GM23338 (cell line): Measurements from ENCODE around the gene C3AR1. TPM values are rescaled to one million over a fixed set of nuclear protein-coding genes. Genes with fewer than 3 reads are reported as not detected.
A peak's percentile ranks its signal among the peaks of the same experiment; 100 is the strongest.

Source experiments
- ATAC-seq: fragments of 200-7000 bp; cut with Tn5 transposase; 3 replicates; pipeline ENCODE4 v1.9.1; 2020
- DNase-seq: peaks from one replicate; pipeline ENCODE4 v3.0.0-alpha.2; 2015; ENCODE audit warnings: low spot score
- H2AFZ ChIP-seq: fragments of 200-600 bp; sonication (generic); 2 replicates; pipeline ENCODE4 v1.8.0; 2016; ENCODE audit warnings: antibody characterized with exemption, mild to moderate bottlenecking, moderate library complexity
- H3F3A ChIP-seq: fragments of 200-600 bp; sonication (generic); replicated peaks from 2 replicates; pipeline ENCODE4 v1.8.0; 2017; ENCODE audit warnings: antibody characterized with exemption, mixed run types, low read depth
- H3K27ac ChIP-seq: fragments of 200-600 bp; sonication (generic); 2 replicates; pipeline ENCODE4 v1.6.1; 2016; ENCODE audit warnings: low read depth
- H3K27me3 ChIP-seq: fragments of 200-600 bp; sonication (generic); 2 replicates; pipeline ENCODE4 v1.8.0; 2016; ENCODE audit warnings: mild to moderate bottlenecking, mixed run types, moderate library complexity; ENCODE audit not compliant: insufficient read depth
- H3K36me3 ChIP-seq: fragments of 200-600 bp; sonication (generic); 2 replicates; pipeline ENCODE4 v1.8.0; 2016; ENCODE audit warnings: mild to moderate bottlenecking; ENCODE audit not compliant: insufficient read depth
- H3K4me1 ChIP-seq: fragments of 200-600 bp; sonication (generic); 2 replicates; pipeline ENCODE4 v1.8.0; 2016; ENCODE audit warnings: mild to moderate bottlenecking, moderate library complexity; ENCODE audit not compliant: insufficient read depth
- H3K4me2 ChIP-seq: fragments of 200-600 bp; sonication (generic); 2 replicates; pipeline ENCODE4 v1.7.1; 2017; ENCODE audit warnings: mixed run types
- H3K4me3 ChIP-seq: fragments of 200-600 bp; sonication (generic); 2 replicates; pipeline ENCODE4 v1.6.1; 2016; ENCODE audit warnings: mixed run types
- H3K79me2 ChIP-seq: fragments of 200-600 bp; sonication (generic); replicated peaks from 2 replicates; pipeline ENCODE4 v1.8.0; 2017; ENCODE audit warnings: mild to moderate bottlenecking; ENCODE audit not compliant: insufficient read depth
- H3K9me2 ChIP-seq: fragments of 200-600 bp; sonication (generic); 2 replicates; pipeline ENCODE4 v1.8.0; 2017; ENCODE audit not compliant: insufficient read depth
- H4K20me1 ChIP-seq: fragments of 200-600 bp; sonication (generic); replicated peaks from 2 replicates; pipeline ENCODE4 v1.8.0; 2017; ENCODE audit warnings: mild to moderate bottlenecking; ENCODE audit not compliant: insufficient read depth
- H3K27ac Mint-ChIP-seq: 2 replicates; pipeline ENCODE4 v1.8.0; 2020; ENCODE audit warnings: inconsistent platforms, mild to moderate bottlenecking, moderate library complexity, mixed read lengths
- H3K27me3 Mint-ChIP-seq: 3 replicates; pipeline ENCODE4 v1.8.0; 2022; ENCODE audit warnings: low read depth, mild to moderate bottlenecking, moderate library complexity, mixed read lengths, inconsistent platforms; ENCODE audit not compliant: insufficient read depth, poor library complexity
- H3K36me3 Mint-ChIP-seq: 3 replicates; pipeline ENCODE4 v1.8.0; 2021; ENCODE audit warnings: low read depth, mild to moderate bottlenecking, inconsistent platforms, moderate library complexity, mixed read lengths
- H3K4me1 Mint-ChIP-seq: 3 replicates; pipeline ENCODE4 v1.8.0; 2020; ENCODE audit warnings: mild to moderate bottlenecking, inconsistent platforms, mixed read lengths
- H3K4me3 Mint-ChIP-seq: 3 replicates; pipeline ENCODE4 v1.8.0; 2021; ENCODE audit warnings: moderate library complexity, mild to moderate bottlenecking, inconsistent platforms, mixed read lengths
- H3K9me3 Mint-ChIP-seq: 3 replicates; pipeline ENCODE4 v1.8.0; 2020; ENCODE audit warnings: moderate library complexity, mild to moderate bottlenecking, inconsistent platforms, mixed read lengths
- CREB1 ChIP-seq: fragments of 250-450 bp; sonication (Bioruptor Pico); IDR thresholded peaks from 2 replicates; pipeline ENCODE4 v1.5.0; 2020; ENCODE audit warnings: low read depth, mild to moderate bottlenecking, moderate library complexity
- CTCF ChIP-seq, 2 experiments: fragments of 200-600 bp in 1 of 2; sonication (generic) in 1 of 2; conservative IDR thresholded peaks; 2 replicates each; pipeline versions ENCODE4 v1.5.1 to v1.6.1; 2016 to 2017; ENCODE audit warnings: antibody characterized with exemption in 2 of 2, low read depth in 2 of 2, mild to moderate bottlenecking in 2 of 2, moderate library complexity in 1 of 2
- ETS1 ChIP-seq: IDR thresholded peaks from 2 replicates; pipeline ENCODE4 v1.6.1; 2016; ENCODE audit warnings: antibody characterized with exemption
- EZH2phosphoT487 ChIP-seq: fragments of 200-600 bp; sonication (generic); IDR thresholded peaks from one replicate; pipeline ENCODE4 v1.8.1; 2018; ENCODE audit warnings: antibody characterized with exemption; ENCODE audit not compliant: unreplicated experiment
- NANOG ChIP-seq: IDR thresholded peaks from 2 replicates; pipeline ENCODE4 v1.6.1; 2016; ENCODE audit warnings: antibody characterized with exemption, borderline replicate concordance
- POLR2AphosphoS5 ChIP-seq: IDR thresholded peaks from 2 replicates; pipeline ENCODE4 v1.6.1; 2016; ENCODE audit warnings: antibody characterized with exemption, low read depth
- REST ChIP-seq: IDR thresholded peaks from one replicate; pipeline ENCODE4 v1.6.1; 2018; ENCODE audit warnings: antibody characterized with exemption; ENCODE audit not compliant: unreplicated experiment
- STAT1 ChIP-seq: IDR thresholded peaks from one replicate; pipeline ENCODE4 v1.6.1; 2016; ENCODE audit warnings: antibody characterized with exemption; ENCODE audit not compliant: unreplicated experiment
- ZNF114 ChIP-seq: fragments of 250-450 bp; sonication (Bioruptor Pico); IDR thresholded peaks from 2 replicates; pipeline ENCODE4 v1.5.0; 2020; ENCODE audit warnings: mild to moderate bottlenecking, moderate library complexity
- ZNF331 ChIP-seq: fragments of 250-450 bp; sonication (Bioruptor Pico); IDR thresholded peaks from 2 replicates; pipeline ENCODE4 v1.5.0; 2020; ENCODE audit warnings: low read depth, mild to moderate bottlenecking, moderate library complexity
- ZNF462 ChIP-seq: fragments of 250-450 bp; sonication (Bioruptor Pico); IDR thresholded peaks from 2 replicates; pipeline ENCODE4 v1.5.0; 2020; ENCODE audit warnings: mild to moderate bottlenecking, moderate library complexity
- polyA plus RNA-seq: library from polyadenylated mRNA; unstranded; fragments of >200 nt; fragmentation: Nextera tagmentation; extraction: Ambion mirVana; gene quantifications from 2 replicates; pipeline ENCODE4 v1.2.1, GENCODE V29; 2016
- total RNA-seq: library from RNA; depleted of rRNA; stranded (reverse); fragments of >200 nt; shearing (Covaris generic); gene quantifications from 2 replicates; pipeline ENCODE4 v1.2.3, GENCODE V29; 2014

The C3AR1 gene
- total and polyA plus RNA-seq, 2 experiments from 2014 or later = not detected

- TF ChIP-seq NANOG = no peak
Measured at GRCh38 chr12:8034802-8035201, 31.4 kb downstream of the C3AR1 start (continued).

GRCh38 chr12:8033153-8034044 lies 32.8 kb downstream of the C3AR1 start:
- peak; percentile 81 for DNase-seq
- H3K27ac ChIP-seq = peak overlapping the region; percentile 86
- H3K36me3 Mint-ChIP-seq = no peaks in the 10 kb centered on the region

More at GRCh38 chr12:8033153-8034044, 32.8 kb downstream of the C3AR1 start:
- H3K9me3 Mint-ChIP-seq = no peaks in the 10 kb centered on the region
- Histone ChIP-seq H3F3A (peaks cover 17% of the 10 kb centered on the region; the same call in 1 of the 2 replicates), H3K79me2 (peaks cover 13% of the 10 kb centered on the region), H3K4me1 (peaks cover 57% of the 10 kb centered on the region), H4K20me1 (0 out of 2 replicates have a peak, but pooled peaks cover 4% of the 10 kb centered on the region), H2AFZ (peak overlapping the region; percentile 77), H3K9me2 (no peaks in the 10 kb centered on the region), H3K27me3 (no peaks in the 10 kb centered on the region), H3K36me3 (no peaks in the 10 kb centered on the region), H3K4me3 (peak overlapping the region; percentile 88), H3K4me2 (peak overlapping the region; percentile 99)
- peak; percentile 58 for ATAC-seq
- H3K4me3 Mint-ChIP-seq = peak overlapping the region; percentile 79
- peaks cover 45% of the 10 kb centered on the region for H3K4me1 Mint-ChIP-seq
- no peak overlapping the region for H3K27ac Mint-ChIP-seq
- TF ChIP-seq REST (no peak), ZNF114 (CRISPR knock-in tag) (no peak), CREB1 (no peak), POLR2AphosphoS5 (peak; percentile 79), CTCF (conservative IDR thresholded peaks at IDR 0.05; ENCODE audit: low read depth in 2 of 2) (no peak), EZH2phosphoT487 (no peak), NANOG (0 out of 2 replicates have a peak, but pooled peaks have one; percentile 6), ZNF331 (CRISPR knock-in tag) (no peak), ZNF462 (no peak), ETS1 (0 out of 2 replicates have a peak, but pooled peaks have one; percentile 39), STAT1 (no peak)
- no peaks in the 10 kb centered on the region for H3K27me3 Mint-ChIP-seq
